ENCODE data around the gene CCDC177.

GRCh38 chr14:69532561-69533340, 41.9 kb downstream of the CCDC177 start:
- no peak for TF ChIP-seq RELA (CRISPR knock-in tag; IDR thresholded peaks at IDR 0.05; ENCODE audit: borderline replicate concordance)
- no peak for TF ChIP-seq CTCF (IDR thresholded peaks at IDR 0.05)
- TF ChIP-seq ZNF232 (CRISPR knock-in tag; IDR thresholded peaks at IDR 0.05), result no peak
- no peak for TF ChIP-seq FOXP4 (CRISPR knock-in tag; IDR thresholded peaks at IDR 0.05)
- TF ChIP-seq ATF2 (CRISPR knock-in tag; IDR thresholded peaks at IDR 0.05; ENCODE audit: borderline replicate concordance, low read depth), result no peak
